Measurements from ENCODE around the gene MARK3. TPM values are rescaled to one million over a fixed set of nuclear protein-coding genes. Genes with fewer than 3 reads are reported as not detected.
A peak's percentile ranks its signal among the peaks of the same experiment; 100 is the strongest.

The MARK3 gene
- polyA plus RNA-seq, 1 donor (not counting 4 experiments of a cell fraction or from before 2014, with no cell fraction given) = 133 TPM

DNA sequence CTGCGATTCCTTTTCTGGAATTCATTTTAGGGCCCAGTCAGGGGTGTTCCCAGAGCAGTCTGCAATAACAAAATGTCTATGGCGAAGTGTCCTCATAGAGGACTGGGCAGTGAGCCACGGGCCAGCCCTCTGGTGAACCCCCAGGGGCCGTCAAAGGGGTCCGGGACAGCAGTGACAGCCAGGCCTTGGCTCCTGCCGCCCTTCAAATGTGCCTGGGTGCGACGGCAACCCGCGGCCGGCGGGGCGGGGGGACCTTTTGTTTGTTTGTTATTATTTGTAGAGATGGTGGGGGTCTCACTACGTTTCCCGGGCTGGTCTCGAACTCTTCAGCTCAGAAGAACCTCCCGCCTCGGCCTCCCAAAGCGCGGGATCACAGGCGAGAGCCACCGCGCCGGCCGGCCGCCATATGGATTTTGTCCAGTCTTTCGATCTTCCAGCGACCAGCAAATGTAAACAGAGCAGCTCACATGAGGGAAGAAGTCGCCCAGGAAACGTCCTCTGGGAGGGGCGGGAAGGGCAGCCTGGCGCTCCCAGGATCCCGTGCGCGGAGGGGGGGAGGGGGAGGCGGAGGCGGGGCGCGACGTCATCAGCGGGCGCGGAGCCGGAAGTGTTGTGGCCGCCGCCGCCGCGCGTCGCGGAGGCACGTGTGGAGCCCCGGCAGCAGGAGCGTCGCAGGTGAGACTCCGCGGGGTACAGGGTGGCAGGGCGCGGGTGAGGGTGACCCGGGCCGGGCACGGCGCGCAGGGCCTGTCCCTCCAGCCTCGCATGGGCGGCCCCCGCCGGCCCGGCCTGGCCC lies 143.6 kb downstream of the MARK3 start, which contains the start of gene TRMT61A:
TSS of gene TRMT61A (plus strand) at position 610 of the 796 bp plus-strand sequence. CDS start 783 bp downstream, outside the sequence.
- dilution Hi-C loops (cut with MboI; ENCODE audit: extremely low pct_ligation_motif_present, low sequenced_read_pairs) = no loop called here
- peaks cover under 1% of the 10 kb centered on the region for H3K27me3 ChIP-seq (ENCODE audit: control insufficient read depth, extremely low read depth, insufficient read depth, low read length)
- peak within 1 kb of the TSS; percentile 72 to 82 (median 79) for H3K4me3 ChIP-seq (ENCODE audit: control insufficient read depth in 2 of 3, extremely low read depth in 1 of 3, insufficient read depth in 2 of 3, low read depth in 1 of 3, low read length in 3 of 3)
- FAIRE-seq (no peak), DNase-seq (ENCODE audit: low read depth, low spot score) (no peak)
- H3K4me1 ChIP-seq (ENCODE audit: control insufficient read depth, extremely low read depth, insufficient read depth, low read length) = peaks cover 28% of the 10 kb centered on the region
- peaks cover 32% of the 10 kb centered on the region for H3K79me2 ChIP-seq (ENCODE audit: control insufficient read depth, insufficient read depth, low read length)
- no peaks in the 10 kb centered on the region for H3K9me1 ChIP-seq (ENCODE audit: control insufficient read depth, extremely low read depth, insufficient read depth, low read length)
- H3K4me2 ChIP-seq (ENCODE audit: control insufficient read depth, extremely low read depth, insufficient read depth, low read depth, low read length) = peak within 1 kb of the TSS; percentile 94
- peak within 1 kb of the TSS; percentile 86 for H3K9ac ChIP-seq (ENCODE audit: control insufficient read depth, extremely low read depth, insufficient read depth, low read length)
- H4K20me1 ChIP-seq (ENCODE audit: control insufficient read depth, extremely low read depth, insufficient read depth, low read length) = no peaks in the 10 kb centered on the region
- H2AFZ ChIP-seq (ENCODE audit: control insufficient read depth, low read length) = peak within 1 kb of the TSS; percentile 64
- peaks cover 8 to 14% of the 10 kb centered on the region in 2 experiments for H3K36me3 ChIP-seq (ENCODE audit: control insufficient read depth in 2 of 2, extremely low read depth in 1 of 2, insufficient read depth in 2 of 2, low read length in 2 of 2)
- H3K27ac ChIP-seq (ENCODE audit: control insufficient read depth, insufficient read depth, low read length) = peak within 1 kb of the TSS; percentile 73
- no peak for TF ChIP-seq EZH2 (IDR thresholded peaks at IDR 0.05; ENCODE audit: low read length)
- TF ChIP-seq, protein P1, sequence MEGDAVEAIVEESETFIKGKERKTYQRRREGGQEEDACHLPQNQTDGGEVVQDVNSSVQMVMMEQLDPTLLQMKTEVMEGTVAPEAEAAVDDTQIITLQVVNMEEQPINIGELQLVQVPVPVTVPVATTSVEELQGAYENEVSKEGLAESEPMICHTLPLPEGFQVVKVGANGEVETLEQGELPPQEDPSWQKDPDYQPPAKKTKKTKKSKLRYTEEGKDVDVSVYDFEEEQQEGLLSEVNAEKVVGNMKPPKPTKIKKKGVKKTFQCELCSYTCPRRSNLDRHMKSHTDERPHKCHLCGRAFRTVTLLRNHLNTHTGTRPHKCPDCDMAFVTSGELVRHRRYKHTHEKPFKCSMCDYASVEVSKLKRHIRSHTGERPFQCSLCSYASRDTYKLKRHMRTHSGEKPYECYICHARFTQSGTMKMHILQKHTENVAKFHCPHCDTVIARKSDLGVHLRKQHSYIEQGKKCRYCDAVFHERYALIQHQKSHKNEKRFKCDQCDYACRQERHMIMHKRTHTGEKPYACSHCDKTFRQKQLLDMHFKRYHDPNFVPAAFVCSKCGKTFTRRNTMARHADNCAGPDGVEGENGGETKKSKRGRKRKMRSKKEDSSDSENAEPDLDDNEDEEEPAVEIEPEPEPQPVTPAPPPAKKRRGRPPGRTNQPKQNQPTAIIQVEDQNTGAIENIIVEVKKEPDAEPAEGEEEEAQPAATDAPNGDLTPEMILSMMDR (optimal IDR thresholded peaks at IDR 0.05 in 1 of 3, IDR thresholded peaks at IDR 0.05 in 1 of 3, conservative IDR thresholded peaks at IDR 0.05 in 1 of 3; ENCODE audit: extremely low read depth in 1 of 3, insufficient read depth in 2 of 3, low read length in 3 of 3) = no peak
- no peaks in the 10 kb centered on the region for H3K9me3 ChIP-seq (ENCODE audit: control insufficient read depth, low read depth, low read length)

DNA sequence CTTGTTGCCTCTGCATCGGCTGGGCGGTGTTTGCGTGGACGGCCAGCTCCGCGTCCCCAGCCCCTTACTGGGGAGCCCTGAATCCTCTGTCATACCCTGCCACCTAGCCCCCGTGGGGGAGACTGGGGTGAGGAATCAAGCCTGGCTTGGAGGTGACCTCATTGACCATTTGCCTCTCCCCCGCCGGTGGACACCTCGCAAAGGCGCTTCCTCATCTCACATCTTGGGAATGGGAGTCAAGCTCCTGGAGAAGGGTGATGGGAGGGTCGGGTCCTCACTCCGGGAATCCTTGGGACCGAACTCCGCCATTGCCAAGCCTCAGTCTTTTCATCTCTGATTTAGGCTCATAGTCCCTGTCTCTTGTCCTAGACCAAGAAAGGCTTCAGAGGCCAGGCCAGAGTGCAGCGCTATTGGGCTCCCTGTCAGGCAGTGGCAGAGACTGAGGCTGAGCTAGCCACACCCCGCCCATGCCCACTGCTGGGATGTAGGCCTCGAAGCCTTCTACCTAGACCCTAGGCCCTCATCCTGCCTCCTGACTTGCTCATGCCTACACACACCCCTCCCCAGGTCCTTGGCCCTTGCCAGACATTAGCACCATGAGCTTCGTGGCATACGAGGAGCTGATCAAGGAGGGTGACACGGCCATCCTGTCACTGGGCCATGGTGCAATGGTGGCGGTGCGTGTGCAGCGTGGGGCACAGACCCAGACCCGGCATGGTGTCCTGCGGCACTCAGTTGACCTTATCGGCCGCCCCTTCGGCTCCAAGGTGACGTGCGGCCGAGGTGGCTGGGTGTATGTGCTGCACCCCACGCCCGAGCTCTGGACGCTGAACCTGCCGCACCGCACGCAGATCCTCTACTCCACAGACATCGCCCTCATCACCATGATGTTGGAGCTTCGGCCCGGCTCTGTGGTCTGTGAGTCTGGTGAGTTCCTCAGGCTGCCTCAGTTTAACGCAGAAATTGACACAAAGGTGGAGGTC lies 144.5 kb downstream of the MARK3 start:
- Histone ChIP-seq H2AFZ (ENCODE audit: control insufficient read depth, low read length) (peak overlapping the region; percentile 21), H3K4me2 (ENCODE audit: control insufficient read depth, extremely low read depth, insufficient read depth, low read depth, low read length) (peak overlapping the region; percentile 94), H3K9me3 (ENCODE audit: control insufficient read depth, low read depth, low read length) (no peaks in the 10 kb centered on the region), H3K9me1 (ENCODE audit: control insufficient read depth, extremely low read depth, insufficient read depth, low read length) (no peaks in the 10 kb centered on the region), H3K9ac (ENCODE audit: control insufficient read depth, extremely low read depth, insufficient read depth, low read length) (peak overlapping the region; percentile 83), H3K27ac (ENCODE audit: control insufficient read depth, insufficient read depth, low read length) (peak overlapping the region; percentile 68), H3K36me3 (ENCODE audit: control insufficient read depth in 2 of 2, extremely low read depth in 1 of 2, insufficient read depth in 2 of 2, low read length in 2 of 2) (peaks cover 8 to 17% of the 10 kb centered on the region in 2 experiments), H3K4me3 (ENCODE audit: control insufficient read depth in 2 of 3, extremely low read depth in 1 of 3, insufficient read depth in 2 of 3, low read depth in 1 of 3, low read length in 3 of 3) (peak overlapping the region; percentile 68 to 79 (median 72)), H3K27me3 (ENCODE audit: control insufficient read depth, extremely low read depth, insufficient read depth, low read length) (no peaks in the 10 kb centered on the region), H3K4me1 (ENCODE audit: control insufficient read depth, extremely low read depth, insufficient read depth, low read length) (peaks cover 28% of the 10 kb centered on the region), H3K79me2 (ENCODE audit: control insufficient read depth, insufficient read depth, low read length) (peaks cover 32% of the 10 kb centered on the region), H4K20me1 (ENCODE audit: control insufficient read depth, extremely low read depth, insufficient read depth, low read length) (no peaks in the 10 kb centered on the region)
- DNase-seq (ENCODE audit: low read depth, low spot score) = no peak
- no peak for FAIRE-seq
- dilution Hi-C loops (cut with MboI; ENCODE audit: extremely low pct_ligation_motif_present, low sequenced_read_pairs) = no loop called here
- TF ChIP-seq, protein P1 (optimal IDR thresholded peaks at IDR 0.05 in 1 of 3, IDR thresholded peaks at IDR 0.05 in 1 of 3, conservative IDR thresholded peaks at IDR 0.05 in 1 of 3; ENCODE audit: extremely low read depth in 1 of 3, insufficient read depth in 2 of 3, low read length in 3 of 3) = no peak
- no peak for TF ChIP-seq EZH2 (IDR thresholded peaks at IDR 0.05; ENCODE audit: low read length)
